Effector memory CD4-positive, alpha-beta T cell (primary cell): Measurements from ENCODE around the gene KANSL2.
"Not testable (repeated sequence)": the region's sequence is repeated elsewhere in the genome, so short reads cannot be mapped to it uniquely, and the experiment has no call there.

Experiments used
- DNase-seq, 3 donors: peaks; one replicate each; pipeline ENCODE4 v3.0.0-alpha.2; 2020
- H3K27ac ChIP-seq: 2 replicates; pipeline ENCODE4 v1.7.0; 2013; ENCODE audit warnings: mild to moderate bottlenecking, low read length, moderate library complexity; ENCODE audit not compliant: insufficient read depth, poor library complexity, severe bottlenecking
- H3K27me3 ChIP-seq: replicated peaks from 2 replicates; pipeline ENCODE4 v1.7.0; 2013; ENCODE audit warnings: mild to moderate bottlenecking, low read length; ENCODE audit not compliant: insufficient read depth, control insufficient read depth, poor library complexity, severe bottlenecking
- H3K36me3 ChIP-seq: 2 replicates; pipeline ENCODE4 v1.7.0; 2013; ENCODE audit warnings: mild to moderate bottlenecking, low read length, moderate library complexity; ENCODE audit not compliant: control insufficient read depth, insufficient read depth
- H3K4me1 ChIP-seq: 2 replicates; pipeline ENCODE4 v1.7.0; 2013; ENCODE audit warnings: low read length, mild to moderate bottlenecking; ENCODE audit not compliant: control insufficient read depth, insufficient read depth, poor library complexity, severe bottlenecking
- H3K4me3 ChIP-seq: 2 replicates; pipeline ENCODE4 v1.7.0; 2013; ENCODE audit warnings: low read length, low read depth, mild to moderate bottlenecking; ENCODE audit not compliant: insufficient read depth, poor library complexity, severe bottlenecking
- H3K9me3 ChIP-seq: 2 replicates; pipeline ENCODE4 v1.7.0; 2013; ENCODE audit warnings: mild to moderate bottlenecking, low read length, moderate library complexity; ENCODE audit not compliant: control insufficient read depth

The KANSL2 gene

DNA sequence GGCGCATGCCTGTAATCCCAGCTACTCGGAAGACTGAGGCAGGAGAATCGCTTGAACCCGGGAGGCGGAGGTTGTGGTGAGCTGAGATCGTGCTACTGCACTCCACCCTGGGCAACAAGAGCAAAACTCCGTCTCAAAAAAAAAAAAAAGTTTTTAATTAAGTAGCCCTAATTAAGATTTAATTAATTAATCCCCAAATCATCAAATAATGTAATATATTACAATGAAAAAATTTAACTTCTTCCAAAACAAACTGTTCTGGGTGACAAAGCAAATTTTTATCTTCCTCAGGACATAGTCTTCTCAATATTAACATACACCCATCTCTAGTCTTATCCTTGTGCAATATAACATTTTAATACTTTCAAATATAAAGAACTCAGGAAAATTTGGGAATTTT is 16.8 kb upstream of the KANSL2 start:
- not testable (repeated sequence) for H3K4me3 ChIP-seq, H3K27ac ChIP-seq, H3K4me1 ChIP-seq, DNase-seq, H3K27me3 ChIP-seq, H3K9me3 ChIP-seq
- peaks cover 51% of the 10 kb centered on the region for H3K36me3 ChIP-seq

DNA sequence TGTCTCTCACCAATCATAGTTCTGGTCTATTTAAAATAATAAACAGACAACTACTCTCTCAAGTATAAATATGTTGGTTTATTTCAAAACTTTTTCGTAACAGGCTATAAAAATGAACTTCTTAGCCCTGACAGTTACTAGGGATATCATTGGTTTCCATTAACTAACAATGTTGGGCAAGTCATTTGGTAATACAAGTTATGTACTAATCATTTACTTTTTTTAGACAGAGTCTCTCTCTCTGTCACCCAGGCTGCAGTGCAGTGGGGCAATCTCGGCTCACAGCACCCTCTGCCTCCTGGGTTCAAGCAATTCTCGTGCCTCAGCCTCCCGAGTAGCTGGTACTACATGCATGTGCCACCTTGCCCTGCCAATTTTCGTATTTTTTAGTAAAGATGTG is 14.6 kb upstream of the KANSL2 start:
- H3K9me3 ChIP-seq, result no peaks in the 10 kb centered on the region
- peaks cover 60% of the 10 kb centered on the region for H3K36me3 ChIP-seq
- DNase-seq, result no peak
- no peaks in the 10 kb centered on the region for H3K27me3 ChIP-seq
- H3K4me3 ChIP-seq, result no peak overlapping the region
- H3K27ac ChIP-seq, result no peak overlapping the region
- H3K4me1 ChIP-seq, result no peaks in the 10 kb centered on the region

DNA sequence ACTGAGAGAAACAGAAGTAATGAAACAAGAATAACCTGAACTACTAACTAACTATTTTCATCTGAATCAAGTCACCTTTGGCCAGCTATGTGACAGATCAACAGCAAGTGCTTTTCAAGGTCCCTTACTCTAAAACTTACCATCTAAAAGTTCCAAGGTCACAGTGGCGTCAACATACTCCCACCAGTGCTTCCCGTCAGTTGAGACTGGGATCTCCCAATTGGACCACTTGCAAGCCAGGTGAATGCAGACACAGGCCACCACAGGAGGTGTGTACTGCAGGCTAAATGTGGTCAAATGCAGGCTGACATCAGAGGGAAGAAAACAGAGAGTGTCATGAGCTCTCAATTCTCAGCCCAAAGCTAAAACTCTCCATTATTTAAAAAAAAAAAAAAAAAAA is 13.8 kb upstream of the KANSL2 start:
- no peaks in the 10 kb centered on the region for H3K4me1 ChIP-seq
- no peak for DNase-seq
- no peak overlapping the region for H3K27ac ChIP-seq
- H3K36me3 ChIP-seq, result peaks cover 60% of the 10 kb centered on the region
- no peak overlapping the region for H3K4me3 ChIP-seq
- no peaks in the 10 kb centered on the region for H3K27me3 ChIP-seq
- no peaks in the 10 kb centered on the region for H3K9me3 ChIP-seq

DNA sequence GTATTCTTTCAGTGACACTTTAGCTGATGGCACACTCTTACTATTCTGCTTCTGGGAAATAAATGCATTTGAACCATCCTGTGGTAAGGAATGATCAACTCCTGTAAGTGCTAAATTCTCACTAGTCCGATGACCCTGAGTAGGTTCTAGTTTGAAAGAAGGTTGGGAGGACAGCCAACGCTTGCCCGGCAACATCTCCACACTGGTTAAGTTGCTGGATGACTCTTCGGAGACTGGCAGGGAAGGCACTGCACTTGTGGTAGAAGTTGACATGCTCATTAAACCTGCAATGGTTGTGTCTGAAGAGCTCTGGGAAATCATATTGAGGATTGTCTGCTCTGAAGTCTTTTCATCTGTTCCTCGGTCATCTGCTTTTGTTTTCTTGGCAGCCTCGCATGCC is 12.0 kb upstream of the KANSL2 start:
- H3K4me3 ChIP-seq, result no peak overlapping the region
- no peaks in the 10 kb centered on the region for H3K27me3 ChIP-seq
- H3K27ac ChIP-seq, result no peak overlapping the region
- DNase-seq, result no peak
- H3K36me3 ChIP-seq, result peaks cover 55% of the 10 kb centered on the region
- no peaks in the 10 kb centered on the region for H3K9me3 ChIP-seq
- no peaks in the 10 kb centered on the region for H3K4me1 ChIP-seq

DNA sequence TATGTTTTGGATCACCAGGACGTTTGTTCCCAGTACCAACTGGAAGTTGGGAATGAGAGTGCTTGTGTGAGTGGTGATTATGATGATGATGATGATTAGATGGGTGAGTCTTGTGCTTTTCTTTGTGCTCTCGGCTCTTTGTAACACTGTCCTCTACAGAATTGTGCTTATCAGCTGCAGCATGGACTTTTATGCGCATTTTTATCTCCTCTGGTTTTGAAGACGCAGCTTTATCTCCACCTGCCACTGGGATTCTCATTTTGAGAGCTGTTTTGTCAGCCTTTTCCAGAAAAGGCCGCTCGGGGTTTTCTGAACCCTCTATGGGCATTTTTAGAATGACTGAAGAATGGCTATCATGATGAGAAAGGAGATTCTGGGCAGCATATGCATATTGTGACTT is 11.5 kb upstream of the KANSL2 start:
- Histone ChIP-seq H3K27me3 (no peaks in the 10 kb centered on the region), H3K9me3 (no peaks in the 10 kb centered on the region), H3K27ac (no peak overlapping the region), H3K36me3 (peaks cover 54% of the 10 kb centered on the region), H3K4me1 (no peaks in the 10 kb centered on the region), H3K4me3 (no peak overlapping the region)
- no peak for DNase-seq

DNA sequence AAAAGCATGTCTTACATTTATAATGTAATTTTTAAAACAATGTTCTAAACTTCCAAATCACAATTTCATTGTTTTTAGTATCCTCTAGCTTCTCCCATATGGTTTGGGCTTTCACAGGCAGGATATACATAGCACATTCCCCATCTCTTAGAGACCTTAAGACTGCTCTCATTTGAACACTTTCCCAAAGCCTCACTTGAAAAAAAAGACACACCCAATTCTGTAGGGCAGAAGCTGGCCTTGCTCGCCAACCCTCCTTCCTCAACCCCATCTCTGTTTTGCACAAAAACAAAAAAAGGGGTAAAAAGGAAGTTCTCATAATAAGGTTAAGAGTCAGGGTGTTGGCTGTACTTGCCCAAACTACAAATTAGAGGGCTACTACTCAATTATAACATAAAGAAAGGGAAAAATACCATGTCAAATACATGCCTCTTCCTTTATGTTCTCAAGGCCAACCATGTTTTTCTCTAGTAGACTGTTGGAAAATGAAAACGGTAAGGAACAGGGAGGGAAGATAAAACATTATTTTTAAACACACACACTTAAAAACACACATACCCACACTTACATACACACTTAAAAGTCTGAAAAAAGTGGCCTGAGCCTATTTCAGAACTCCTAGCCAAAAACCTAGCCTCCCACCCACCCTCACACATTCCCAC is 9.9 kb upstream of the KANSL2 start:
- no peaks in the 10 kb centered on the region for H3K4me1 ChIP-seq
- no peak for DNase-seq
- peaks cover 46% of the 10 kb centered on the region for H3K36me3 ChIP-seq
- H3K9me3 ChIP-seq, result no peaks in the 10 kb centered on the region
- H3K4me3 ChIP-seq, result no peak overlapping the region
- H3K27me3 ChIP-seq, result no peaks in the 10 kb centered on the region
- H3K27ac ChIP-seq, result no peak overlapping the region

DNA sequence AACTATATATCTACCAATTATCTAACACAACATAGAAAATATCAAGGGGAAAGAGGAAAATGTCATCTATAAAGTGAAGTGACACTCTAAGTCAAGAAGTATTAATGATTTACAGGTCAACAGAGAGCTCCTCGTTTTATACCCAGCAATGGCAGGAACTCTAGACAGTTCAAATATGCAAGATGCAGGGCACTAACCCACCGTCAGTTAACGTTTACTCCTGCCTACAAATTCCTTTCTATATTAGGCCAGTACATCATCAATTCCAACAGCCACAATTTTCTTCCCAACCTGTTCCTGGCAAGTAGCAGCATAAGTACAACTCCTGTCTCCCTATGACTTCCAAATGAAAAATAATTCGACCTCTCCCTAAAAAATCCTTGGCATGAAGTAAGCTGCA is 9.0 kb upstream of the KANSL2 start:
- no peak overlapping the region for H3K27ac ChIP-seq
- no peak for DNase-seq
- H3K4me3 ChIP-seq, result no peak overlapping the region
- H3K36me3 ChIP-seq, result peaks cover 40% of the 10 kb centered on the region
- H3K27me3 ChIP-seq, result no peaks in the 10 kb centered on the region
- H3K4me1 ChIP-seq, result no peaks in the 10 kb centered on the region
- no peaks in the 10 kb centered on the region for H3K9me3 ChIP-seq

DNA sequence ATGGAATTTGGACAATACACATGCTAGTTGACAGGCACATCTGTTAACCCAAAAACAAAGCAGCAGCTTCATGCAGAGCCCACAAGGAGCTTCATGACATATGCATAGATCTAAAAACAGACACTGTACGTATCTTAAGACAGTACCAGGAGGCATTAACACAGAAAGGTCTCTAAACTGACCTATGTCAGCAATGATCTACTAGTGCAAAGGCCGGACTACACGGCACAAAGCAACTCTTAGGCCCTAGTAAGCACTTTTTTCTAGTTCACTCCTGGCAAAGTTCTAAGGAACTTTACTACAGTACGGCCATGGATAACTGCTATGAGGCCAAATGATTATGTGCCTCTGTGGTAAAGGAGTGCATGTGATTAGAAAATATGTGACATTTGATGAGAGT is 8.4 kb upstream of the KANSL2 start:
- Histone ChIP-seq H3K27me3 (no peaks in the 10 kb centered on the region), H3K27ac (no peak overlapping the region), H3K36me3 (peaks cover 34% of the 10 kb centered on the region), H3K4me1 (no peaks in the 10 kb centered on the region), H3K9me3 (no peaks in the 10 kb centered on the region), H3K4me3 (no peak overlapping the region)
- DNase-seq, result no peak

DNA sequence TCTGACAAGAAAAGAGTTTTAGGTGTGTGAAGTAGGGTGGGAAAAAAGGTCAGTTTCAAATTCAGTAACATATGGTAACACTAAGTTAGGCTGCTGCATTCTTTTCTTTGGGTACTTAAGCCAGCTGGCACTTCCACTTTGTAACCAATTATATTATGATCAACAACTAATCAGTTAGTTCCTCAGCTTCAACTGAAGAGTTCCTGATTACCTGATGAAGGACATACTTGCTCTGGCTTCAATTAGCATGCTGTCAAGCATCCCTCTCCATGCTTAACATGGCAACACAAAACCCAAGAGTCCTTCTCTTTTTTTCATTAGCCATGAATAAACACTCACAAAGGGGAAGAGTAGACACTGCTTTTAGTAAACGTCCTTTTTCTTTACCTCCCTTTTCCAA is 6.8 kb upstream of the KANSL2 start:
- Histone ChIP-seq H3K27ac (no peak overlapping the region), H3K27me3 (no peaks in the 10 kb centered on the region), H3K36me3 (peaks cover 23% of the 10 kb centered on the region), H3K4me3 (no peak overlapping the region), H3K4me1 (no peaks in the 10 kb centered on the region), H3K9me3 (no peaks in the 10 kb centered on the region)
- DNase-seq, result no peak

DNA sequence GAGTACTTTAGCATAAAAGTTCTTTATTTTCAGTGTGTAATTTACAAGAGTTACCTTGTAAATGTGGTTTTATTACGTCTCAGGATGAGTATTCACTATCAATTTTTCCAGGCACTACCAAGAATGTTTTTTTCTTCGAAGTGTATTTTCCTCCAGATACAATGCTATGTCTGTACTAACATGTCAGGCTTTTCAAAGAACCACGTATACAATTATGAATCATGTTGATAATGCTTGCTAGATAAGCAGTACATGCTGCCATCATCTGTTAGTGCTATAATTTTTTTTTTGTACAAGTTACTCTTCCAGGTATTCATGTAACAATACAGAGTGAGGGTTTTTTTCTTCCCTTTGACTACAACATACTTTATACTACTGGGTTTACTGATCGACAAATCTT is 5.6 kb upstream of the KANSL2 start:
- no peak for DNase-seq
- Histone ChIP-seq H3K4me3 (no peak overlapping the region), H3K4me1 (no peaks in the 10 kb centered on the region), H3K27ac (no peak overlapping the region), H3K27me3 (no peaks in the 10 kb centered on the region), H3K9me3 (no peaks in the 10 kb centered on the region), H3K36me3 (peaks cover 12% of the 10 kb centered on the region)
